Stimulated activated naive CD4-positive, alpha-beta T cell (primary cell): ENCODE data around the gene TOR4A.
"Not testable (repeated sequence)": the region's sequence is repeated elsewhere in the genome, so short reads cannot be mapped to it uniquely, and the experiment has no call there.

Experiments
- DNase-seq, 6 experiments: peaks; one replicate each; lab custom pipeline; 2025; lab: John Stamatoyannopoulos, UW

The TOR4A gene

GRCh38 chr9:137317718-137318511 is 40.4 kb downstream of the TOR4A start:
- no peak for DNase-seq

GRCh38 chr9:137318602-137319001 is 41.1 kb downstream of the TOR4A start:
- no peak for DNase-seq

- DNase-seq: no peak
Measured at GRCh38 chr9:137319011-137319738, 41.6 kb downstream of the TOR4A start.

GRCh38 chr9:137319739-137320551 is 42.4 kb downstream of the TOR4A start:
- DNase-seq: no peak

- DNase-seq: no peak
Measured at GRCh38 chr9:137320555-137321384, 43.2 kb downstream of the TOR4A start.

- DNase-seq: no peak
Measured at GRCh38 chr9:137321726-137322361, 44.3 kb downstream of the TOR4A start.

- no peak for DNase-seq
Measured at GRCh38 chr9:137323531-137324331, 46.2 kb downstream of the TOR4A start.

GRCh38 chr9:137325124-137325523 is 47.6 kb downstream of the TOR4A start:
- DNase-seq: no peak

- no peak for DNase-seq
Measured at GRCh38 chr9:137325799-137326198, 48.3 kb downstream of the TOR4A start.

- DNase-seq: no peak
Measured at GRCh38 chr9:137326445-137327065, 49.0 kb downstream of the TOR4A start.

GRCh38 chr9:137327641-137328550 is 50.4 kb downstream of the TOR4A start:
- not testable (repeated sequence) for DNase-seq

- not testable (repeated sequence) for DNase-seq
Measured at GRCh38 chr9:137329590-137329989, 52.1 kb downstream of the TOR4A start.

- DNase-seq: no peak
Measured at GRCh38 chr9:137330689-137331088, 53.2 kb downstream of the TOR4A start.

- no peak for DNase-seq
Measured at GRCh38 chr9:137331929-137332328, 54.4 kb downstream of the TOR4A start.
